GM12878 (cell line): ENCODE data around the gene GRIP2. TPM values are rescaled to one million over a fixed set of nuclear protein-coding genes. Genes with fewer than 3 reads are reported as not detected.

Experiments
- ATAC-seq: fragments of 200-7000 bp; cut with Tn5 transposase; 3 replicates; pipeline ENCODE4 v1.9.1; 2020; ENCODE audit warnings: mild to moderate bottlenecking, moderate library complexity
- BruUV-seq: library from RNA; stranded (reverse); fragments of 400-500 nt; replicated peaks from 2 replicates; lab custom pipeline; 2021; lab: Mats Ljungman, UMichigan
- CTCF ChIA-PET: fragments of 300-600 bp; sonication (Branson Sonifier 250); formaldehyde crosslinking; extraction: SDS; loops from one replicate; lab custom pipeline; 2021; ENCODE audit warnings: inconsistent platforms; lab: Yijun Ruan, JAX
- POLR2A ChIA-PET: fragments of 350-600 bp; formaldehyde crosslinking; extraction: SDS; loops from one replicate; lab custom pipeline; 2021; ENCODE audit warnings: inconsistent platforms; lab: Charles Lee
- RAD21 ChIA-PET: fragments of 300-600 bp; sonication (Branson Sonifier 250); formaldehyde crosslinking; loops from one replicate; lab custom pipeline; 2023; ENCODE audit warnings: antibody characterized with exemption; ENCODE audit not compliant: unreplicated experiment; lab: Charles Lee
- SMC1A ChIA-PET: fragments of 300-600 bp; sonication (Branson Sonifier 250); formaldehyde crosslinking; loops from one replicate; lab custom pipeline; 2023; ENCODE audit not compliant: unreplicated experiment, uncharacterized antibody; lab: Charles Lee
- DNase-seq: peaks from one replicate; pipeline ENCODE4 v3.0.0-alpha.2; 2011; ENCODE audit warnings: low read depth, low spot score
- FAIRE-seq: peaks from 3 replicates; lab custom pipeline; 2011; peaks lifted over from hg19 to GRCh38; lab: Jason Lieb, UNC
- H2AFZ ChIP-seq: 2 replicates; pipeline ENCODE4 v1.6.0; 2011; ENCODE audit warnings: low read depth, low read length, control low read depth; ENCODE audit not compliant: control insufficient read depth
- H3K27ac ChIP-seq: 2 replicates; pipeline ENCODE4 v1.5.1; 2011; ENCODE audit warnings: control low read depth; ENCODE audit not compliant: control insufficient read depth, insufficient read depth
- H3K27me3 ChIP-seq, 2 experiments: replicated peaks in 1 of 2; 2 replicates each; pipeline versions ENCODE4 v1.6.0 to v1.6.1; 2011; ENCODE audit warnings: low read length in 1 of 2; ENCODE audit not compliant: control insufficient read depth in 2 of 2, insufficient read depth in 2 of 2
- H3K36me3 ChIP-seq, 2 experiments: 2 replicates each; pipeline ENCODE4 v1.5.1; 2011; ENCODE audit warnings: low read length in 1 of 2; ENCODE audit not compliant: control insufficient read depth in 2 of 2, insufficient read depth in 2 of 2
- H3K4me1 ChIP-seq: 2 replicates; pipeline ENCODE4 v1.6.1; 2011; ENCODE audit warnings: mild to moderate bottlenecking, low read length, moderate library complexity, mixed read lengths; ENCODE audit not compliant: control insufficient read depth, insufficient read depth
- H3K4me2 ChIP-seq: 2 replicates; pipeline ENCODE4 v1.6.0; 2011; ENCODE audit warnings: control low read depth; ENCODE audit not compliant: control insufficient read depth, insufficient read depth
- H3K4me3 ChIP-seq: fragments of 200-600 bp; sonication (generic); 2 replicates; pipeline ENCODE4 v1.5.1; 2016
- H3K79me2 ChIP-seq: 2 replicates; pipeline ENCODE4 v1.6.0; 2011; ENCODE audit warnings: low read length; ENCODE audit not compliant: control insufficient read depth, insufficient read depth
- H3K9ac ChIP-seq: 2 replicates; pipeline ENCODE4 v1.8.0; 2011; ENCODE audit warnings: low read length, control low read depth, mixed read lengths; ENCODE audit not compliant: control insufficient read depth, insufficient read depth
- H3K9me3 ChIP-seq: replicated peaks from 3 replicates; pipeline ENCODE4 v1.5.1; 2011; ENCODE audit warnings: mild to moderate bottlenecking, low read length; ENCODE audit not compliant: control insufficient read depth, insufficient read depth
- H4K20me1 ChIP-seq: 2 replicates; pipeline ENCODE4 v1.6.0; 2011; ENCODE audit not compliant: control insufficient read depth, insufficient read depth
- CBFB ChIP-seq: IDR thresholded peaks from 2 replicates; pipeline ENCODE4 v1.6.1; 2016; ENCODE audit warnings: antibody characterized with exemption, low read depth
- CHD4 ChIP-seq: fragments of 200-600 bp; sonication (generic); IDR thresholded peaks from 2 replicates; pipeline ENCODE4 v1.6.1; 2016; ENCODE audit warnings: mild to moderate bottlenecking
- NR2F1 ChIP-seq: fragments of 450-650 bp; conservative IDR thresholded peaks from 2 replicates; pipeline ENCODE4 v1.6.1; 2017; ENCODE audit warnings: mild to moderate bottlenecking
- PAX5 ChIP-seq: IDR thresholded peaks from 2 replicates; pipeline ENCODE4 v1.6.1; 2011; ENCODE audit warnings: low read depth, low read length, borderline replicate concordance
- PBX3 ChIP-seq: IDR thresholded peaks from 2 replicates; pipeline ENCODE4 v1.6.1; 2011; ENCODE audit warnings: mild to moderate bottlenecking, low read depth, low read length, moderate library complexity; ENCODE audit not compliant: insufficient replicate concordance
- POLR2A ChIP-seq: IDR thresholded peaks from 2 replicates; pipeline ENCODE4 v1.6.1; 2011; ENCODE audit warnings: low read depth, mild to moderate bottlenecking, low read length
- RBBP5 ChIP-seq: fragments of 200-600 bp; sonication (generic); conservative IDR thresholded peaks from 2 replicates; pipeline ENCODE4 v1.6.1; 2016
- RFX5 ChIP-seq: IDR thresholded peaks from 2 replicates; pipeline ENCODE4 v1.6.1; 2011; ENCODE audit warnings: low read depth, low read length, improper control_type of control experiment
- SUPT20H ChIP-seq: IDR thresholded peaks from 2 replicates; pipeline ENCODE4 v1.6.1; 2011; ENCODE audit warnings: low read depth, mild to moderate bottlenecking, low read length, moderate library complexity, borderline replicate concordance; ENCODE audit not compliant: control insufficient read depth
- TCF3 ChIP-seq: IDR thresholded peaks from 2 replicates; pipeline ENCODE4 v1.6.1; 2012; ENCODE audit warnings: low read depth, mild to moderate bottlenecking, low read length, borderline replicate concordance; ENCODE audit not compliant: insufficient read depth
- WRNIP1 ChIP-seq: IDR thresholded peaks from 2 replicates; pipeline ENCODE4 v1.6.1; 2011; ENCODE audit warnings: low read depth, low read length, improper control_type of control experiment, borderline replicate concordance
- ZNF207 ChIP-seq: fragments of 450-650 bp; IDR thresholded peaks from 2 replicates; pipeline ENCODE4 v1.6.1; 2014; ENCODE audit warnings: antibody characterized with exemption, mild to moderate bottlenecking, borderline replicate concordance
- ZNF274 ChIP-seq: IDR thresholded peaks from one replicate; pipeline ENCODE4 v1.8.0; 2011; ENCODE audit not compliant: insufficient read length, insufficient read depth
- WGBS: methylation state at CpG from one replicate; pipeline ENCODE4 v1.1.6; 2016; ENCODE audit warnings: low lambda C conversion rate; ENCODE audit not compliant: insufficient replicate concordance, insufficient coverage; ENCODE audit errors: missing lambda C conversion rate; 5-methylcytosine and 5-hydroxymethylcytosine counted together
- in situ Hi-C: fragments of 300-500 bp; cut with MboI; formaldehyde crosslinking; loops from 9 replicates; pipeline ENCODE4 v1.14.3; 2018; ENCODE audit warnings: mixed read lengths
- intact Hi-C: fragments of 100-400 bp; cut with micrococcal nuclease; formaldehyde crosslinking; loops from one replicate; pipeline ENCODE4 v1.14.2; 2022; ENCODE audit not compliant: unreplicated experiment
- polyA plus RNA-seq, 11 experiments: library from polyadenylated mRNA; depleted of rRNA in 4 of 11; unstranded in 6 of 11; stranded (reverse) in 5 of 11; fragments of >200 nt; fragmentation: Nextera tagmentation in 4 of 11; fragmentation: Illumina TruSeq in 1 of 11; extraction: Ambion mirVana in 4 of 11; extraction: Trizol in 1 of 11; gene quantifications; 1 replicate in 1 of 11; 2 replicates in 10 of 11; pipeline versions ENCODE4 v1.2.1 to v1.2.3, GENCODE V29; 2011 to 2016; ENCODE audit warnings: inconsistent platforms in 2 of 11, missing spikeins in 2 of 11, low read depth in 1 of 11
- total RNA-seq, 4 experiments: library from RNA; depleted of rRNA in 3 of 4; stranded (reverse); fragments of >200 nt in 3 of 4; fragmentation: Illumina TruSeq in 1 of 4; extraction: Trizol in 1 of 4; gene quantifications; 2 replicates each; pipeline versions ENCODE4 v1.2.1 to v1.2.3, GENCODE V29; 2013 to 2021
- TF ChIP-seq, protein P1 (sequence below): fragments of 450-650 bp; IDR thresholded peaks from 2 replicates; pipeline ENCODE4 v1.6.1; 2017; ENCODE audit warnings: mild to moderate bottlenecking

The GRIP2 gene
- total and polyA plus RNA-seq, 10 of the 15 experiments (the other 5 are each of a cell fraction or from before 2014, with no cell fraction given) = not detected

DNA sequence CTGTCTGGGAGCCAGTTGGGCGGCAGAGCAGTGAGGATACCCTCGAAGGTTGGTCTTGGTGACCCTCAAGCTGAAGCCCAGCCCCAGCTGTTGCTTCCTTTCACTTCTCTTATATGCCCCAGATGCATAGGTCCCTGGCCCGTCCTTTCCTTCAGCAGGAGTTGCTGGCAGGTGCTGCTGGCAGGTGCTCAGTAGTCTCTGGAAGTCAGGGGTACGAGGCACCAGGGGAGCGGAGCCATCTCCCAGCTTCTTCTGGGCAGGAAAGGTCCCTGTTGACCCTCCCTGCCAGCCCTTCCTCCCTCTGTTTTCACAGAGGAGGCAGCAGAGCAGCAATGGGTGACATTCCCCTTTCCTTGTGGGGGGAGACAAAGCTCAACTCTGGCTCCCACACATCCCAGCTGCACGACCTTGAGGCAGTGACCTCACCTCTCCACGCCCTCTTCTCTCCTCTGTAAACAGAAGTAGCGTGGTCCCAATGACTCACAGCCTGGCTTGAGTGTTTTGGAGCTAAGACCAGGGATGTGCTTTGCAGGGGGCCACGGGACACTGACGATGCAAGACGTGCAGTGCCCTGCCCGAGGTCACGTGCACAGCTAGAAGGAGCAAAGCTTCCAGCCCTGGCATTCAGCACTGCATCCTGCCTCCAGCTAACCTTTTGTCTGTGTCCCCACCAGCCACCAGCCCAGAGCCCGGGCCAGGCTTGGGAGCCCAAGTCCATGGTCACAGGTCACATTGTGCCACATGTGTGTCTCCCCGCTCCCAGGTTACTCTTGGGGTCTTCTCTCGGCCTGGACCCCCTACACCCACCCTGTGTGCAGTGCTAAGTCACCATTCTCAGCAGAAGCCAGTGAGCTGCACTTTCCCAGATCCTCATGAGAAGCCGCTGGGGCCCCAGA, 88.0 kb downstream of the GRIP2 start (continued):
- TF ChIP-seq, protein P1, sequence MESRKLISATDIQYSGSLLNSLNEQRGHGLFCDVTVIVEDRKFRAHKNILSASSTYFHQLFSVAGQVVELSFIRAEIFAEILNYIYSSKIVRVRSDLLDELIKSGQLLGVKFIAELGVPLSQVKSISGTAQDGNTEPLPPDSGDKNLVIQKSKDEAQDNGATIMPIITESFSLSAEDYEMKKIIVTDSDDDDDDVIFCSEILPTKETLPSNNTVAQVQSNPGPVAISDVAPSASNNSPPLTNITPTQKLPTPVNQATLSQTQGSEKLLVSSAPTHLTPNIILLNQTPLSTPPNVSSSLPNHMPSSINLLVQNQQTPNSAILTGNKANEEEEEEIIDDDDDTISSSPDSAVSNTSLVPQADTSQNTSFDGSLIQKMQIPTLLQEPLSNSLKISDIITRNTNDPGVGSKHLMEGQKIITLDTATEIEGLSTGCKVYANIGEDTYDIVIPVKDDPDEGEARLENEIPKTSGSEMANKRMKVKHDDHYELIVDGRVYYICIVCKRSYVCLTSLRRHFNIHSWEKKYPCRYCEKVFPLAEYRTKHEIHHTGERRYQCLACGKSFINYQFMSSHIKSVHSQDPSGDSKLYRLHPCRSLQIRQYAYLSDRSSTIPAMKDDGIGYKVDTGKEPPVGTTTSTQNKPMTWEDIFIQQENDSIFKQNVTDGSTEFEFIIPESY = no peak
- no peak for TF ChIP-seq CBFB
- no peak for TF ChIP-seq WRNIP1

DNA sequence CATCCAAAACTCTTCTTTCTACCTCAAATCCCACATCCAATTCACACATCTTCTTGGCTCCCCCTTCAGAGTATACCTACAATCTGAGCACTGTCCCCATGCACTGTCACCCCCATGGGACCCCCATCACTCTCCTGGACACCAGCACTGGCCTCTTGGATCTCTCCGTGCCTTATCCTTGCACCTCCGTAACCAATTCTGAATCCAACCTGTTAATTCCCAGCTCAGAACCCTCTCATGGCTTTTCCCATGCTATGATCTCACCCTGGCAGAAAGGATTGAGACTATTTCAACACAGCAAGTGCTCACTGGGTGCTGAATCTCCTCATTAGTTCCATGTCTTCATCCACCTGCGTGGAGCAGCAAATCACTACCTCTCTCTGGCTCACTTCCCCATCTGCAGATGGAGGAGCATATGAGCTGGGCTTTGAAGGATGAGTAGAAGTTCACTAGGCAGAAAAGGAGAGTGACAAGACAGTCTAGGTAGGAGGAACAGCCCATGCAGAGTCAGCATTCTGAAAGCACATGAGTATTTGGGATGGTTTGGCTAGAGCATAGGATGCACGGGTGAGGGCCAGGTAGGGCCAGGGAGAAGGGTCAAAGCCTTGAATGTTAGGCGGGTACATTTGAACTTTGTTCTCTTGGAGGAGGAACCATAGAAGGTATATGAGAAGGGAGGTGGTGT, 89.1 kb downstream of the GRIP2 start:
- ChIA-PET POLR2A (no interaction called here), RAD21 (no interaction called here)
- Histone ChIP-seq H3K4me3 (no peak overlapping the region), H3K27me3 (no peaks in the 10 kb centered on the region), H3K36me3 (peaks cover 25 to 29% of the 10 kb centered on the region in 2 experiments), H3K9ac (no peak overlapping the region)
- intact Hi-C loops = no loop called here
- DNase-seq = no peak
- TF ChIP-seq SUPT20H (no peak), ZNF274 (no peak), ZNF207 (no peak), TCF3 (no peak), POLR2A (no peak), RFX5 (no peak), NR2F1 (no peak), PBX3 (no peak), PAX5 (no peak), CHD4 (no peak), RBBP5 (no peak)
- TF ChIP-seq, all 136 proteins: peak for 0
- no peaks in the 10 kb centered on the region for H3K4me1 ChIP-seq
- SMC1A ChIA-PET = interaction anchor here (0.5 to 1.4 kb wide), 5 partner anchors 17 to 248 kb away, joined by 3 to 6 read pairs (median 3); no protein-coding TSS in a partner anchor
- no peak overlapping the region for H2AFZ ChIP-seq
- H3K79me2 ChIP-seq = no peaks in the 10 kb centered on the region
- H4K20me1 ChIP-seq = no peaks in the 10 kb centered on the region
- ATAC-seq (no peak), FAIRE-seq (no peak)
- no TSS peak for BruUV-seq
- in situ Hi-C loops = no loop called here
- no peaks in the 10 kb centered on the region for H3K9me3 ChIP-seq
- CTCF ChIA-PET = interaction anchor here (0.9 to 1.5 kb wide), 3 partner anchors 17 to 247 kb away, joined by 3 to 4 read pairs (median 4); no protein-coding TSS in a partner anchor
- H3K4me2 ChIP-seq = no peak overlapping the region
- 99% methylated on average over 5 of the region's 5 CpGs for WGBS
- H3K27ac ChIP-seq = no peak overlapping the region
